GM19372 (cell line): ENCODE measurements around the gene ITPRID2.
A peak's percentile ranks its signal among the peaks of the same experiment; 100 is the strongest.
"Not testable (repeated sequence)": the region's sequence is repeated elsewhere in the genome, so short reads cannot be mapped to it uniquely, and the experiment has no call there.

Experiments used
- ATAC-seq: cut with Tn5 transposase; IDR thresholded peaks from one replicate; pipeline ENCODE4 v1.9.1; 2021; ENCODE audit warnings: mild to moderate bottlenecking, low read depth, moderate library complexity; ENCODE audit not compliant: unreplicated experiment

Gene ITPRID2

DNA sequence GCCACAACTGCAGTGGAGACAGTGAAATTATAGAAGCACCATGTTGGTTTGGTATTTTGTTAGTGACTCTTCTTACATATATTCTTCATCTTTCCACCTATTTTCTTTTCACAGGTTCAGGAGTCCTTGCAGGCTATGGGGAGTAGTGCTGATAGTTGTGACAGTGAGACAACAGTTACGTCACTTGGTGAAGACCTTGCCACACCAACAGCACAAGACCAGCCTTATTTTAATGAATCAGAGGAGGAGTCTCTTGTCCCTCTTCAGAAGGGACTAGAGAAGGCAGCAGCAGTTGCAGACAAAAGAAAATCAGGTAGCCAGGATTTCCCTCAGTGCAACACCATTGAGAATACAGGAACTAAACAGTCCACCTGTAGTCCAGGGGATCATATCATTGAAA is 23.6 kb downstream of the ITPRID2 start:
- no peak for ATAC-seq

DNA sequence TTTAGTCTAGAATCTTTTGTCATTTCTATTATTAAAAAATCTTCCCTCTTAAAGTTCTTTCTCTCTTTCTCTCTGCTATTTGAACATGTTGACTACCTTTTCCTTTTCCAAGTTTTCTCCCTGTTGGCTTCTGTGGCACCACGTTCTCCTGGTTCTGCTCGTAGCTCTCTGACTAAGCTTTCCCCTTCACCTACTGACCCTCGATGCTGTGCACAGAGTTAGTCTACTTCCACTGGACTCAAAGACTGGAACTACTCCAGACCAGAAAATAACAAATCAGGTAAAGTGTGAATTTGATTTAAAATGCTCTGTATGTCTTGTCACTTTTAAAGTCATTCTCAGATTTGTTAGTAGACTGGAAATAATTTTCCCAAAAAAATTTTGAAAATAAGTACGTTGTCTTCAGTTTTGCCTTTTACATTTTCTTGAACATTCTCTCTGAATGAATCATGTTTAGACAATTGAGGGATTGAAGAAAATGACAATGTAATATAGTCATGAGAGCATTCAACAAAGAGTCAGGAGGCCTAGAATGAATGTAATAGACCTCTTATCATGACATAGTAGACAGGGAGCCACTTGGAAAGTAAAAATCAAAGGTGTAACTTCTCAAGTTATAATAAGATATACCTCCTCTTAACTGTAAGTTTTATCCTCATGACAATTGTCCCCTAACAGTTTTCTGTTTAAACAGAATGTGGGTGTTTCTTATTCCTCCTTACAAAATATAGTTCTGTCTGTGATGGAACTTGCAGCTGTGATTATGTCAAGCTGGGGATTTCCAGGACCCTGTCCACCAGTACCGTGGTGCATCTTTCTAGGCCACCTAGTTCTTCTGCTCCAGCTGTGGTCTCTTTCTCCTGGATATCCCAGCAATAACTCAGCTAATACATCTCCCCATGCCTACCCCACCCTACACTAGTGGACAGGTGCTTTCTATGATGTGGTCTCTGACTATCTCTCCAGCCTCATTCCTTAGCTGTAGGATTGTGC is 25.5 kb downstream of the ITPRID2 start:
- ATAC-seq: no peak

DNA sequence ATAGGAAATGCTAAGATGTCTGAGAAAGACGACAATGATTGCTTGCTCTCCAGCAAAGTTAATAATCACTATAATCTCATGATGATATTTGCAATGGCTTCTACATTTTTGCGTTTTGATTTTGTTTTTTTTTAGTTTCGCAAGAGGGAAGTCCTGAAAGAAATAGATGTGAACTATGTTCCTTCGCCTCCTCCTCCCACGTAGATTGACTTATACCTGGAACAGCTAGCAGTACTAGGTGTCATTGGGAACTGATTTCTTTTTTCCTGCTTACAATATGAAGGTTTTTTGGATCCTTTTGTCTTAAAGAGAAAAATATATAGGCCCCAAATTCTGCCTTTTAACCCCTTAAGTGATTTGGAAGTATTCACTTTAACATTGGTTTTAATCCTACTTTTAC is 26.7 kb downstream of the ITPRID2 start:
- ATAC-seq: no peak

DNA sequence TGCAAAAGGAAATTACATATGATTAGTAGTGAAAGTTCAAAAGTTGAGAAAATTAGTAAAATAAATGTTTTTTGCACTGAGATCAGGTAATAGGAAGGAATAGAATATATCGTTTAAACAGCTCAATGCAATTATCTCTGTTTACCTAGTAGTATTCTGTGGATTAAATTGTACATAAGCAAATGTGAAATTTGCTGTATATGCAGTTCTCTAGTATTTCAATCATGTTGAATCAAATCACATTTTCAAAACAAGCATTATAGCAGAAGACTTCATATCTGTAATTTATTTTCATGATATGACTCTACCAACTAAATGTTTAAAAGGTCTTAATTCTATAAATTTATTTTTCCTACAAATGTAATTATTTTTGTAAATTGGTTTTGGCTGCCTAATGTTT is 31.6 kb downstream of the ITPRID2 start:
- ATAC-seq: no peak

DNA sequence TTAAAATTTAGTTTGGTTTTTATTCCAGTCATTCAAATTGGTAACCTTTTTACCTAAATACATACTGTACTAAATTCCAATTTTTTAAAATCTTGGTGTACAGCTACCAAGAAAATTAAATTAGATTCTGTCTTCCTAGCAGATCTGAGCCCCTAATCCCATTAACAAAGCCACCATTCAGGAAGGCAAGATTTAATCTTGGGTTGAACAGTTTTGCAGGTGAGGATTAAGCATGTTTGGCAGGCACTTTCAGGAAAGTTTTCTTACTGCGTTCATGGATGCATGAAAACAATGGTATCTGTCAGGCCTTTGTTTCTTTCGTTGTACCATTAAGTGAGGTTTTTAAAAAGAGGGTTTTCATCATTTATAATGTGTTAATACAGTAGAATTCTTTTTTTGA is 32.8 kb downstream of the ITPRID2 start:
- no peak for ATAC-seq

DNA sequence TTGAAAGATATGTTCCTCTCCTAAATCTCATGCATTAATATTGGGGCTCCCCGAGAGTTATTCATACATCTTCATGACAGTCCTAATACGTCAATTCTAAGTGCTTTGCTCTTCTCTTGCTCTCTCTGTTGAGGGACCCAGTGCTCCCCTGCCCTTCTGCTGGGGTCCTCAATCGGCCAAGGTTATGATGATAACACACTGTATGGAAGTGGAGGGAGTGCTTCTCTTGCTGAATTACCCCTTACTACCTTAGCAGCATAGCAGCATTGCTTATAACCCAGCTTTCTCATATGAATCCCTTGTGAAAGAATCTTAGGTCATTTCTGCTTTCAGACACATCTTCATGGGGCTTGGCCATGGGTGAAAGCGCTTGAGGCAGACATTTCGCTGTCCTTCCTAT is 43.2 kb downstream of the ITPRID2 start:
- no peak for ATAC-seq

DNA sequence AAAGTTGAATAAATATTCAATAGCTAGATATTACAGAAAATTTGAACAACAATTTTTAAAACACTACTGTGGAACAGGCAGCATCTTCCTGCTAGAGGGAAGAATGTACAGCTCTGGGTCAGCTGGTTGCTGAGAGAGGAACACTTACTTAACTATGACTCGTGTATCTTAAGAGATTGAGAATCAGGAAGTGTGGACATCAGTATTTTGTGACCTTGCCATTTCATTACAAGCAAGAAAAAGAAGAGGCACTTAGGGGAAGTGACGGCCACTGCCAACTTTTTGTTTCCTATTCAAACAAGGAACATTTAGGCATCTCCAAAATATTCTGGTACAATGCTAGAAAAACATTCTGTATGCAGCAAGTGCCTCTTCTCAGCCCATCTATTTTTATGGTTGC is 45.9 kb downstream of the ITPRID2 start:
- no peak for ATAC-seq

DNA sequence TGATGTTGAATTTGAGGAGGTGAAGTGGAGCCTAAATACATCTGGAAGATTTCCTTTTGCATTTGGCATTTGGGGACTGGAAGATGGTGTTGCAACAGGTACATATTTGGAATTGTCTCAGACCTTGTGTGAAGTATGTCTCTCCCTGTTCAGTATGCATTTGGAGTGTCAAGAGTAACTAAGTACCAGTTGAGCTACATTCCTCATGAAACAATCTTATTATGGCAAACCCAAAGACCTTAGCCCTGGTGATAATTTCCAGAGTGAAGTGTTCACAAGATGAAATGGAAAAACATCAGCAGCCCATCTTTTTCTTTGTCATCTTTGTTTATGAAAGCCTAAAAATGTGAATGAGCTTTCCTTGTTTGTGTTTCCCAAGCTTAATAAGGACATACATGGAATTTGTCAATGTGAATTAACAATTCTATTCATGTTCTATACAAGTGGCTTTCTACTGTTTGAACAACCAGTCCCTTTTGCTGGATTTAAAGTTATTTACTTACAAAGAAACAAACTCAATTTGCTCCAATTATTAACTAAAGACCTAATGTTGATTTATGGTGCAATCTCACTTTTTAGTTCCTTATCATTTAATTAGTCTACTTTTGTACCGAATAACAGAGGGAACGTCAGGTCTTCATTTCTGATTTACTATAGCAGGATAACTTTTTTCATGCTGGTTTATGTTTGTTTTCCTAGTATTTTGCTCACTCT is 52.0 kb downstream of the ITPRID2 start:
- ATAC-seq: no peak

DNA sequence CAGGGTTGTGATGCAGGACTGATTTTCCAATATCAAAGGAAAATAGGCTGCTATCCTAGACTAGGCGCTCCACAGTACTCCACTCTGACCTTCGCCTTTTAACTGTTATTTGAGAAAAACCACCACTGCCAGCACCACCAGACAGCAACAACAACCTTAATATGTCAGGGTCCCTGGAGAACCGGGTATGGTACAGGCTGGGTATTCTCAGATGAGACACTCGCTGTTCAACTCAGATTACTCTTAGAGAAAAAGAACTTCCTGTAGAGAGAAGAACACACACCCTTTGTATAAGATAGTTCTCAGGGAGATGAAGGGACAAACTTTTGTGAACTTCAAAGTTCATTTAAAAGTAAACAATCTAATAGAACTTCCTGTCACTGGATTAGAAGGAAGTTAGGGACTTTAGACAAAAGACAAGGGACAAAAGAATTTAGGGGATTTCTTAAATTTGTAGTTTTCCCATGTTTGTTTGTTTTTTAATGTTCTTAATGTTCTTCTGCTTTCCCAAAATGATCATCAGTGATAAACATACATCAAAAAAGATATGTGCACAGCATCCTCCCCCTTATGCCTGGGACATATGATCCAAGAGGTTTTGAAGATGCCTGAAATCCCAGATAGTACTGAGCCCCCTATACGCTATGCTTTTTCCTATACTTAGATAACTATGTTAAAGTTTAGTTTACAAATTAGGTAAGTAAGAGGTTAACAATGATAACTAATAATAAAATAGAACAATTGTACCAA is 52.8 kb downstream of the ITPRID2 start:
- no peak for ATAC-seq

DNA sequence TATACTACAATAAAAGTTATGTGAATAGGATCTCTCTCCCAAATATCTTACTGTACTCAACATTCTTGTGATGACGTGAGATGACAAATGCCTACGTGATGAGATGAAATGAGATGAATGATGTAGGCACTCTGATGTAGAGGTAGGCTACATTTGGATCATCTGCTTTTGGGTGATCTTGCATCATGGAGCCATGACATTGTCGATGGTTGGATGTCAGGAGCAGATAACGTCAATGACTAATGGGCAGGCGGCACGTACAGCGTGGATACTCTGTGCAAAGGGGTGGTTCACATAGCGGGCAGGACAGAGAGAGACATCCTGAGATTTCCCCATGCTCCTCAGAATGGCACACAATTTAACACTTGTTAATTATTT is 53.4 kb downstream of the ITPRID2 start:
- ATAC-seq: no peak

DNA sequence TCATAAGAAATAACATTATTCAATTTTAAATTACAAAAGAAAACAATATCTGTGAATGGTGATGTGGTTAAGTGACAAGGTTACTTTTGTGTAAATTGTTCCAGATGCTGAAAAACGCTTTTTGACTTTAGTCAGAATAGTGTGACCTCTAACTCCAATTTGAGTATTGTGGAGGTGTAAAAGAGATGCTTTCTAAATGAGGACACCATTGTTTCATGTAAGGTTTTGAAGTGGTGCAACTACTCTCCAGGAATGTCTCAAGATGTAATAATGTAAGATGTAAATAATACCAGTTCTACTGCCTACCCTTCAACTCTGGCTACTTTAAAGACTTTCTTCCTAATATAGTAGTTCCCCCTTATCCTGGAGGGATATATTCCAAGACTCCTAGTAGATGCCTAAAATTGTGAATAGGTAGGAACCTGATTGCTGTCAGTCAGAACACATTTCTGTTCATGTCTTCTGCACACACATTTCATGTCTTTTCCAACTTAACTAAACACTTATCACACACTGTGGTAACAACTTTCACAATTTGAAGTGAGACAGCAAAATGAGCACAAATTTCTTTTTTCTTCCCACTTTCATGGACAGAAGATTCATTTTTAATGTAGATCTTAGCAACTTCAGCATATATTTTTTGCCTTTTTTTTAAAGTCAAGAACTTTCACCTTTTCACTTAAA is 55.1 kb downstream of the ITPRID2 start:
- ATAC-seq: no peak

DNA sequence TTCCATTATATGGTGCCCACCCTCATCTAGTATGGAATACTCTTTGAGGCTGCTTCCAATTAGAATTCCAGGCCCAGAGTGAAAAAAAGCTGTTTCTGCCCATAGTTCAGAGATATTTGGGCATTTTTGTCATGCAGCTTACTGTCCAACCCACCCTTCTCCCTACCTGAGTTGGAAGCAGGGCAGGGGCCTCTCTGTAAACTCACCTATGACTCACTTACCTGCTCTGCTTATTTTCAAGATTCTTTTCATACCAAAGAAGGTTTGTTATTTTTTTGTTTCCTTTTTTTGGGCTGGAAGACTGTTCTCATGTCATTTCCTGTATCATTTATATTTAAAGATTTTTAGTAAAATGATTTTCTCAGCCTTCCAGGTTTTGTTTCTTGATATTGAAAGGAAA is 55.7 kb downstream of the ITPRID2 start:
- ATAC-seq: no peak

DNA sequence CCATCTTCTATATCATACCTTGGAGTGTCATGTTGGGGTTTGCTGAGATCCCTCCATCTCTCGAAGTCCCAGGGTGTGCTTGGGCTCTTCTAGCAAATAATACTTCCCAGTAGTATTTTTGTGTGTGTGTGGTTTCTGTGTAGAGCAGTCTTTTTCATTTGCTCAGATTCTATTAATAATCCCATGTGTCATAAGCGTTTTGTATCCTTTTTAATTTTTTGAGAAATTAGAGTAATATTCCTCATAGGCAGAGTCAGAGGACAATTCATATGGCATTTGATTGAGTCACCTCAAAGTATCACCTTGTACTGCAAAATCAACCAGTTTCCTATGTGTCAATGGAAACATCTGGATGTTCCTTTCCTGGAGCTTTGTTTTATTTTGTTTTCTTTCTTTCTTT is 56.7 kb downstream of the ITPRID2 start:
- ATAC-seq: no peak

DNA sequence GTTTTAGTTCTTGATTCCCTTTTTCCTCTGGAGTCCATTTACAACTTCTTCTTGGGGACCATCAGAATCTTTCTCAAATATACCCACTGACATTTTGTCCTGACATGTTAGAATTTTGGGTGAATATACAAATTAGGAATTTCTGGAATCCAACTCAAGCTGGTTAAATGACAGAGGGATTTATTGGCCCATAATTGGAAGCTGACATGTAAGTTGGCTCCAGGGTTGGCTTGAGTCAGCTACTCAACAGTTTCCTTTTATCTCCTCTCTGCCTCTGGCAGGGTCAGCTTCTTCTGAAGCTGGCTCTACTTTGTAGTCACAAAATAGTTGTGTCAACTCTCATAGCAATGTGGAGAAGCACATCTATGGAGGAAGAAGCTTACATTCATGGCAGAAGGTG is 57.5 kb downstream of the ITPRID2 start:
- no peak for ATAC-seq

DNA sequence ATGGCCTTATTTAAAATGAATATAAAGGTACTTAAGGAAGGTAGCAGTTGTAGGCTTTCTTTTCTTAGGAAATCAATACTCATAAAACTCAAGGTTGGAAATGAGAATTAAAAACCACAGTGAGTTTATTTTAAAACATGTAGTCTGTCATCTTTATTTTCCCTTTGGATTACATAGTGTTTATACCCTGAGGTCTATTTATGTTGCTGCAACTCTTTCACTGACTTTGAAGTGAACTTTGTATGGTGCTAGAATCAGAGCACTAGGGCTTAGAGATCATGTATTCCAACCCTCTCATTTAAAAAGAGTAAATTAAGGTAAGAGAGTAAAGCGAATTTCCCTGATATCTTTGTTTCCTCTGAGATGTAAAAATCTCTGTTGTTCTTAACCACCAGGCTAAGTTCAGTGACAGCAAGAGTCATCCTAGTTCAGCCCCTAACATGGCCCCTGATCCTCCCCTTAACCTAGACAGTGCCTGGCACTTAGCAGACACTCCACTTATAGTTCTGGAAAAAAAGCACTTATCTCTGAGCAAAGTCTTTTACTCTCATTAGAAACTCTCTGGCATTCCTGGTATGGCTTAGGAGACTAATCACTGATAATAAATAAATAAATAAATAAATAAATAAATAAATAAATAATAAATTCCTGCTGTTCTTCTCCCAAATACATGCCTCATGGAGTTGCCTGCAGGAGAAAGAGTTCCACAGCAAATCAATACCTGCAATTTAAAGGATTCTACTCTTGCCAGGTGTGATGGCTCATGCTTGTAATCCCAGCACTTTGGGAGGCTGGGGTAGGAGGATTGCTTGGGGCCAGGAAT is 61.1 kb downstream of the ITPRID2 start:
- ATAC-seq: no peak

DNA sequence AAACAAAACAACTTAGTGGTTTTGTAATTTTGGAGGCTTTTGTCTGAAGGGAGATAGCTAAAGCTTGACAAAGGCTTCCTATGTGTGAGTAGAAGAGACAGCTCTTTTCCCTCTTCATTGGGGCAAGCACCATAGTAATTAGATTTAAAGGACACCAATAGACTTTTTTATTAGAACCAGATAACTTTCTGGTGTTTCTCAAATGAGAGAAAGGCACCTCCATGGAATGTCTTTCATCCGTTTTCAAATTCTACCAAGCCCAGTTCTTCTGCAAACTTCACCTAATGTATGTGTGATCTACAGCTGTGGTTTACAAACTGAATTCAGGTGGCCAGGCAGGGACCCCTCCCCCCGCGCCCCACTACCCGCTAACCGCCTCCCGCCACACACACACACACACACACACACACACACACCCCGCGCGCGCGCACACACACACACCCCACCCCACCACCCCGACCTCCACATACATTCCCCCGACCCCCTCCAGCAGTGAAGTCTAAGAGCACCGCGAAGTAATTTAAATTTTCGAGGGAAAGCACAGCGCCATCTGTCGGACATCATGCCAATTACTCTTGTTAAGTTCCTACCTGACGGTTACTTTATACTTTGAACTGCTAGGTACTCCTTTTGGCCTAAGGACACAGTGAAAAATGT is 62.5 kb downstream of the ITPRID2 start:
- peak; percentile 77 for ATAC-seq

DNA sequence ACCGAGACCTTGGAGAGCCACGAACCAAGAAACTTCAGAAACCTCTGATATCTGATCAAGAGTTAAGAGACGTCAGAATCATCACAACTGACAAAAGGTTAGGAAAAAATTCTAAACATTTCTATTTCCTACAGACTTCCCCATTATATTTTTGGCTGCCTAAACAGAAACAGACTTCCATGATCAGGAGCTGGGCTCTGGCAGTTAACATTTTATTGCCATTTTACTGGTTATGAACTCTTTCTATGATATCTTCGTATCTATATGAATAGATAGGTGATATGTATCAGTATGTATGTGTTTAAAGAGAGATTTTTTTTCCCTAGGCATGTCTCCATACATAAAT is 63.0 kb downstream of the ITPRID2 start:
- ATAC-seq: no peak

DNA sequence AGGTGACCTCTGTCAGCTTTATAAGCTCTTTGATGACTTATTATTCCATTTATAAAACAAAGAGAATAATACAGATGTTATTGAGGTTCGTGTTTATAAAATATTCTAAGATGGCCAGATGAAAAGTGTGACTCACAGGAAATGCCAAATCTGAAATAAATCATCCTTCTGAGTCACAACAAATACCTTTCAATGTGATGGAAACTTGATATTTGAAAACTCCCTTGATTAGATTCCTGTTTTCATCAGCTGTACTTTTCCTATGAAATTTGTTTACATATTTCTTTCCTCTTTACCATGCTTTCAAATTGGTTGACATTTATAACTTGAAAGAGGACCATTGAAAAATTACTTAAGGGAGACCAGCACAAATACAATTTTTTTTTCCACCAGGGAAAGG is 63.5 kb downstream of the ITPRID2 start:
- ATAC-seq: no peak

DNA sequence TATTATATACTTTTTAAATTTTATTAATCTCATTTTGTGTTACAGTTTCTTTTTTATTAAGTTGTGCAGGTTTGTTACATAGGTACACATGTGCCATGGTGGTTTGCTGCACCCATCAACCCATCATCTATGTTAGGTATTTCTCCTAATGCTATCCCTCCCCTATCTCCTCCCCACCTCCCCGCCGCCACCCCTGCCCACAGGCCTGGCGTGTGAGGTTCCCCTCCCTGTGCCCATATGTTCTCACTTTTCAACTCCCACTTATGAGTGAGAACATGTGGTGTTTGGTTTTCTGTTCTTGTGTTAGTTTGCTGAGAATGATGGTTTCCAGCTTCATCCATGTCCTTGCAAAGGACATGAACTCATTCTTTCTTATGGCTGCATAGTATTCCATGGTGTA is 64.3 kb downstream of the ITPRID2 start:
- not testable (repeated sequence) for ATAC-seq
